Measurements from ENCODE around the gene RPIA.
"Not testable (repeated sequence)": the region's sequence is repeated elsewhere in the genome, so short reads cannot be mapped to it uniquely, and the experiment has no call there.

The RPIA gene

GRCh38 chr2:88735133-88735532 lies 43.7 kb downstream of the RPIA start:
- no peak for DNase-seq (ENCODE audit: low read depth in 2 of 2)

DNA sequence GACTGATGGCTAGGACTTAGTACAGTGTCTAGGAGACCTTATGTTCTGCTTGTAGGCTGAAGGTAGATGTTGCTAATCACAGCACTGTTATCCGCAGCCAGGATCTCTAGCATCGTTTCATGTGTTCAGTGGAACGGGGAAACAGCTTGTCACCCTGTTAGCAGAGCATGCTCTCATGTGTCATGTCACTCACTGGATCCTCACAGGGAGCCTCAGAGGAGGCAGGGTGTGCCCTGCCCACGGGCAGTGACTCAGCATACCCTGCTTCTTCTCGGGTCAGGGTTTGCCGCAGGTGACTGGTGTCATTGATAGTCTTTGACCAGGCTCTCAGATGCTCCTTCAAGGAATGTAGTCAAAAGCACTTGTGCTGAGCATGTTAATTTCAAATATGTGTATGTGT lies 44.4 kb downstream of the RPIA start:
- DNase-seq (ENCODE audit: low read depth in 2 of 2): peak; percentile 9 to 24

GRCh38 chr2:88736437-88736836 lies 45.0 kb downstream of the RPIA start:
- no peak for DNase-seq (ENCODE audit: low read depth in 2 of 2)

GRCh38 chr2:88737385-88737784 lies 45.9 kb downstream of the RPIA start:
- no peak for DNase-seq (ENCODE audit: low read depth in 2 of 2)

DNA sequence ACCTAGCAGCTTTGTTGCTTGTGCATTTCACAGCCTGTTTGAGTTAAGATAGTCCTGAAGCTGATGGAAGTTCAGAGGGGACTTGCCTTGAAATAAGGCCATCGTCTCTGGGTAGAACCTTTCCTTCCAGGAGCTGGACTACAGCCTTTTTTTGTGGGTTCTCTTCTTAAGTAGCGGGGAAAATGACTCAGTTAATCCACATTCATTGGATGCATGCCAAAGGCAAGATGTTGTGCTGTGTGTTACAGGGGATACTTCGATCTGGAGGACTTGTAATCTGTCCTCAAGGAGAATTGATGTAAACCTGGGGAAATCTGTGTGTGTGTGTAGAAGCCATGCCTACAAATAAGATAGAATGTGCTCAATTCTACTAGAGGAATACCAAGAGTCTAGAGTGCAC lies 46.8 kb downstream of the RPIA start:
- no peak for DNase-seq (ENCODE audit: low read depth in 2 of 2)

- DNase-seq (ENCODE audit: low read depth in 2 of 2): peak; percentile 57 to 68
These were observed 48.6 kb downstream of the RPIA start for GRCh38 chr2:88739985-88740600.

DNA sequence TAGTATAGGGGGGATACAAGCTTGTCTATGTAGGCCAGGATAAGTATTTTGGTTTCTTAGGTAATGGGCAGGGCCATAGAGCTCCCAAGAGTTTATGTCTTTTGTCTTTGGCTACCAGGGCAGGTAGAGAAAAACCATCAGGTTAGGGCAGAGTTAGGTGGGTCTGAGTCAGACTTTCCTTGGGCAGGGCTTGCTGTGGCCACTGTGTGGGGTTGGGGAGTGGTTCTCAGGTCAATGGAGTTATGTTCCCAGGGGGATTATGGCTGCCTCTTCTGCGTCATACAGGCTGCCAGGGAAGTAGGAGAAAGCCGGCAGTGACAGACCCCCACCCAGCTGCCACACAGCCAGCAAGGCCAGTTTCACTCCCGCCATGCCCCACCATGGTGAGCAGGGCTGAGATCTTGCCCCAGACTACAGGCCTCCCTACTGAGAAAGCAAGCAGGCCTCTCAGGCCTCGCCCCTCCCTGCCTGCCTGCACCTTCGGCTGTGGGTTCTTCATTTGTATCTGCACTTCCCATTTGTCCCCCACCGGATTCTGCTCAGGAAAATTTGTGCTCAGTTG lies 55.5 kb downstream of the RPIA start:
- no peak for DNase-seq (ENCODE audit: low read depth in 2 of 2)

- DNase-seq (ENCODE audit: low read depth in 2 of 2): no peak
These were observed 56.5 kb downstream of the RPIA start for GRCh38 chr2:88747990-88748389.

DNA sequence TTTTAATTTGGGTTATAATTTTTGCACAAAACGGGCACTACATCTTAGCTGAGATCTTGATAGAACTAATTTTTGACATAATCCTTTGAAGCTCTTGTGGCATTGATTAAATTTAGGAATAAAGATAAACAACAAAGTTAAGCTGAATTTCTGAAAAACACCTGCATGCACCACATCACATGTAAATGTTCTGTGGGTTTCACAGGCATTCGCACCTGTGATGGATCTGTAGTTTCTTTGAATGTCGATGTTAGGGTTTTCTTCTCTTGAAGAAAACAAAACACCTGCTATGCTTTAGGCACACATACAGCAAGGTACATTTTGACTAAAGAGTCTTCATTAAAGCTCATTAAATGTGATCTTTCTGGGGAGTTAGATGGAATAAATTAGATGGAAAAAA lies 60.3 kb downstream of the RPIA start:
- no peak for DNase-seq (ENCODE audit: low read depth in 2 of 2)

- DNase-seq (ENCODE audit: low read depth in 2 of 2): no peak
These were observed 62.5 kb downstream of the RPIA start for GRCh38 chr2:88753833-88754584.

GRCh38 chr2:88754585-88755320 lies 63.3 kb downstream of the RPIA start:
- no peak for DNase-seq (ENCODE audit: low read depth in 2 of 2)

DNA sequence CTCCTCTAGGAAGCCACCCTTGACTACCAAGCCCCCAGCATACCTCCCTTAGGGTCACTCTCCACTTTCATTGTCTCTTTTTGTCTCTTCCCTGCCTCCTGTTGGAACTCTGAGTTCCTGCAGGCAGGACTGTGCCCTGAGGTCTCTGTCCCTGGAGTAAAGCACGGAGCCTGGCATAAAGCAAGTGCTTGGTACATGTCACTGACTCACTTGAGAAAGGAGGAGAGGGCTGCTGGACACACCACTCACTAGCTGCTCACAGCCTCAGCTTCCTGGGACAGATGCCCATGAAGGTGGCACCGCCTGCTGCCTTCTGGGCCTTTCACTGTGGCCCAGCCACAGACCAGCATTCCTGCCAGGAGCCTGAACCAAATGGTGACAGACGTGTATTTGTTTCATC lies 64.4 kb downstream of the RPIA start:
- no peak for DNase-seq (ENCODE audit: low read depth in 2 of 2)

DNA sequence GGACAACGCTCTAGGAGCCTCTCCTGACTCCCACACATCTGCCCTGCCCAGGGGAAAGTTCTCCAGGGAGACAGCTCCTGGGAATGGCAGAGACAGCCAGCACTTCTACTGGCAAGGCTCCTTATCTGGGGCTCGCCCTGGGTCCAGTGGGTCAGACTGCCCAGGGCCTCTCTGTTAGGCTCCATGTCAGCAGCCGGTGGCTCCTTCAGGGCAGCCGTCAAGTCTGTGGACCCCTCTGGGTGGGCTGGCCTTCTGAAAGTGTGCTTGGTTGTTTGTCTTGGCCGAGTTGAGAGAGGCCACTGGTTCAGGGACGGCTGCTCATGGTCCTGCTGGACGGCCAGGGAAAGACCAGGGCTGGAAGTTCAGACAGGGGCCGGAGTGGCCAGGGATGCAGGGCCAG lies 65.6 kb downstream of the RPIA start:
- DNase-seq (ENCODE audit: low read depth in 2 of 2): no peak

- not testable (repeated sequence) for DNase-seq (ENCODE audit: low read depth in 2 of 2)
These were observed 67.2 kb downstream of the RPIA start for GRCh38 chr2:88758702-88759101.

DNA sequence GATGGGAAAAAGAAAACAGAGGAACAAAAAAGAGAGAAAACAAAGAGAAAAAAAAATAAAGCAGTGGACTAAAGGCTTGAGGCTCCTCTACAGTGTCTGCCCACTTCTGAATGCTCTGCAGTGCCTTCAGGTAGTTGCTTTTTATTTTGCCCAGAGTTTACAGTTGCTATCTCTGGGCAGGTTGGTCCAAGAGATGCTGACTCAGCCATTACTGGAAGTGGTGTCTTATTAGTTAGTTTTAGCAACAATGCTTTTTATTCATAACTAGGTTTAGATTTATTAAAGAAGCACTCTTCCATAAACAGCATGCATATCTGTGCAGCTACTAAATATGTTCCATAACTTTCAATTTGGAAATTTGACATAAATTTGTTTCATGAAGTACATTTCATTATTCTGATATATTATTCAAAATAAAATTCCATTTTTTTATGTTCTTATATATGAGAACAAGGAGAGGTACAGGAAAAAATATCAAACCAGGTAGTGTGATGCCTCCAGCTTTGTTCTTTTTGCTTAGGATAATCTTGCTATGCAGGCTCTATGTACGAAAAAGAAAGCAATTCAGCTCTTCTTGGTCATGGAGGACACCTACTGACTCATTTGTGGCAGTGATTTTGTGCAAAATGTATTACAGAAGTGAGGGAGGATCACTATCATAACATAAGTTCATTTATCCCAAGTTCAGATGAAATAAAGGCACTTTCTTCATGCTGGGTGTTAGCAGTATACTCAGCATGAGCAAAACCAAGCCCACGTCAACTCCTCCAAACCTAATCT lies 69.5 kb downstream of the RPIA start:
- no peak for DNase-seq (ENCODE audit: low read depth in 2 of 2)

GRCh38 chr2:88764141-88764849 lies 72.8 kb downstream of the RPIA start:
- DNase-seq (ENCODE audit: low read depth in 2 of 2): no peak

GRCh38 chr2:88764850-88765153 lies 73.3 kb downstream of the RPIA start:
- no peak for DNase-seq (ENCODE audit: low read depth in 2 of 2)

DNA sequence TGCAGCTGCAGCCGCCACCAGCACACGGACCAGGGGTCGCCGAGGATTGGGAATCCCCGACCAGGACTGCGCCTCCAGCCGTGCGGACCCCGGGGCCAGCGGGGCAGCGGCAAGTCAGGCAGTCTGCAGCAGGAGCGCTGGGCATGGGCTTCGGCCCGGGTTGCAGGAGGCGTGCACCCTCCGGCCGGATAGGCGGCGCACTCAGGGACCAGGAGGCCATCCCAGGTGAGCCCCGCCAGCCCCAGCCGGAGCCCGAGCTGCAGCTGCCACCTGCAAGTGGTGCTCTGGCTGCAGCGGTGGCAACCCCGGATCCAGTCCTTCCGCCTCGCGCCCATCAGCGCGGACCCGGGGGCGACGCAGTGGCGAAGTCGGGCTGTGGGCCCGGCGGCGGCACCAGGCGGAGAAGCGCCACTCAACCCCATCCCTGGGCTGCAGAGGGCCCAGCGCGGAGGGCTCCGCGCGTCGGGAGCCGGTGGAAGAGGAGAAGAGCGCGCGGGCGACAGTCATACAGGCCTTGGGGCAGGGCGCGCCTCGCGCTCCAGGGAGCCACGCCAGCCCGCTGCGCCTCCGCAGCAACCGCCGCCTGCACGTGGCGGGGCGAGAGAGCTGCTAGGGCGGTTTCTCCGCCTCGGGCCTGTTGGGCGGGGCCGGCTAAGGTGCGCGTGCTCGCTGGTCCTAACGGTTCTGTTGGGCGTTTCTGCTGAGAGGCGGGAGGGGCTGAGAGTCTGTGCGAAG lies 73.8 kb downstream of the RPIA start:
- peak; percentile 34 to 50 for DNase-seq (ENCODE audit: low read depth in 2 of 2)

DNA sequence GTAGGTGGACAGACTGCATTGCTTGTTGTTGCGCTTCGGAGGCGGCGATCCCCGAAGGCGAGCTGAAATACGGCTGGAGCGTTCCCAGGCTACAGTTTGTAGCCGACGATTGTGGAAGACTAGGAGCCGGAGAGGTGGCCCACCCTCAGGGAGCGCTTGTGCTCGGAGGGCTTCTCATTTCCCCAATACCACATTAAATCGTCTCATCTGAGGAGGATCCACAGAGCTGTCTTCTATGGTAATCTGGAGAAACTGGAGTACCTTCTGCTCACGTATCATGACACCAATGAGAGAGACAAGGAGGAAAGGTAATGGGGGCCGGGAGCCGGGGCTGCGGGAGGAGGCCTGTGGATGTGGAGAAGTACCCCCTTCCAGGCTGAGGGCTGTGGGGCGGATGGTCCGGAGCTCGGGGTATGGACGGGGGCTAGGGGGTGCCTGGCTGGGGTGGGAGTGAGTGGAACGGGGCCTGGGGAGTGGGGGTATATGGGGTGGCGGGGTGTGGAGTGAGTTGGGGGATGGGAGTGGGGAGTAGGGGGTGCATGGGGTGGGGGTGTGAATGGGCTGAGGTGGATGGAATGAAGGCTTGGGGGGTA lies 74.5 kb downstream of the RPIA start:
- not testable (repeated sequence) for DNase-seq (ENCODE audit: low read depth in 2 of 2)

- DNase-seq (ENCODE audit: low read depth in 2 of 2): no peak
These were observed 78.5 kb downstream of the RPIA start for GRCh38 chr2:88770016-88770415.

Measured in stimulated activated CD4-positive, alpha-beta T cell treated with anti-CD3 and anti-CD28 coated beads, Interleukin-1b, Interleukin-23, amount 100 ng/mL, for 4 hours (primary cell).